ENCODE results near the gene SPIB.
A peak's percentile ranks its signal among the peaks of the same experiment; 100 is the strongest.

Gene SPIB

GRCh38 chr19:50418176-50419021 lies at the start of gene SPIB:
SPIB (plus strand) TSS chr19:50418938; CDS start chr19:50418963, 25 bp downstream.
- H3K4me3 ChIP-seq (ENCODE audit: low read depth, low read length): peak within 1 kb of the TSS; percentile 28

- no peak overlapping the region for H3K4me3 ChIP-seq (ENCODE audit: low read depth, low read length)
These were observed 46.7 kb upstream of the SPIB start for GRCh38 chr19:50371914-50372475.

GRCh38 chr19:50376166-50377050 lies 42.3 kb upstream of the SPIB start, which contains the start of gene NR1H2:
NR1H2 (plus strand) TSS chr19:50376457; CDS start chr19:50377606, 1,149 bp downstream.
- peak within 1 kb of the TSS; percentile 80 for H3K4me3 ChIP-seq (ENCODE audit: low read depth, low read length)

GRCh38 chr19:50377051-50377461 lies 41.7 kb upstream of the SPIB start:
- peak overlapping the region; percentile 24 for H3K4me3 ChIP-seq (ENCODE audit: low read depth, low read length)

GRCh38 chr19:50377517-50377916 lies 41.2 kb upstream of the SPIB start:
- no peak overlapping the region for H3K4me3 ChIP-seq (ENCODE audit: low read depth, low read length)

- H3K4me3 ChIP-seq (ENCODE audit: low read depth, low read length): no peak overlapping the region
These were observed 40.4 kb upstream of the SPIB start for GRCh38 chr19:50378169-50378862.

GRCh38 chr19:50378863-50379236 lies 39.9 kb upstream of the SPIB start:
- H3K4me3 ChIP-seq (ENCODE audit: low read depth, low read length): no peak overlapping the region

- no peak overlapping the region for H3K4me3 ChIP-seq (ENCODE audit: low read depth, low read length)
These were observed 39.1 kb upstream of the SPIB start for GRCh38 chr19:50379602-50380001.

GRCh38 chr19:50380137-50380536 lies 38.6 kb upstream of the SPIB start:
- H3K4me3 ChIP-seq (ENCODE audit: low read depth, low read length): no peak overlapping the region

GRCh38 chr19:50380751-50381151 lies 38.0 kb upstream of the SPIB start:
- no peak overlapping the region for H3K4me3 ChIP-seq (ENCODE audit: low read depth, low read length)

- no peak overlapping the region for H3K4me3 ChIP-seq (ENCODE audit: low read depth, low read length)
These were observed 36.6 kb upstream of the SPIB start for GRCh38 chr19:50381881-50382729.

- peak overlapping the region; percentile 43 for H3K4me3 ChIP-seq (ENCODE audit: low read depth, low read length)
These were observed 35.5 kb upstream of the SPIB start for GRCh38 chr19:50383001-50383851.

- peak within 1 kb of the TSS; percentile 79 for H3K4me3 ChIP-seq (ENCODE audit: low read depth, low read length)
These were observed 34.7 kb upstream of the SPIB start, which contains the start of gene POLD1 for GRCh38 chr19:50383852-50384684. POLD1 (plus strand) TSS chr19:50384347; CDS start chr19:50398852, 14,505 bp downstream.

GRCh38 chr19:50384685-50385535 lies 33.8 kb upstream of the SPIB start:
- H3K4me3 ChIP-seq (ENCODE audit: low read depth, low read length): peak overlapping the region; percentile 79

GRCh38 chr19:50387176-50387867 lies 31.4 kb upstream of the SPIB start:
- no peak overlapping the region for H3K4me3 ChIP-seq (ENCODE audit: low read depth, low read length)

GRCh38 chr19:50387868-50388245 lies 30.9 kb upstream of the SPIB start:
- no peak overlapping the region for H3K4me3 ChIP-seq (ENCODE audit: low read depth, low read length)

Data from iPS-11a (cell line).